NT2/D1 (cell line): ENCODE data around the gene GPR83.
"Not testable (repeated sequence)": the region's sequence is repeated elsewhere in the genome, so short reads cannot be mapped to it uniquely, and the experiment has no call there.

Experiments used
- DNase-seq: peaks from one replicate; pipeline ENCODE4 v3.0.0-alpha.2; 2011; ENCODE audit warnings: low read depth, low spot score
- H3K27me3 ChIP-seq: 2 replicates; pipeline ENCODE4 v1.6.0; 2011; ENCODE audit warnings: mild to moderate bottlenecking; ENCODE audit not compliant: insufficient read length, insufficient read depth
- H3K36me3 ChIP-seq: 2 replicates; pipeline ENCODE4 v1.6.1; 2011; ENCODE audit warnings: mild to moderate bottlenecking, low read length, mixed read lengths; ENCODE audit not compliant: insufficient read depth, insufficient read length
- H3K4me1 ChIP-seq: 2 replicates; pipeline ENCODE4 v1.5.1; 2011; ENCODE audit not compliant: insufficient read depth, insufficient read length
- H3K4me3 ChIP-seq: 2 replicates; pipeline ENCODE4 v1.5.1; 2011; ENCODE audit warnings: low read depth; ENCODE audit not compliant: insufficient read length
- H3K9ac ChIP-seq: 2 replicates; pipeline ENCODE4 v1.6.0; 2011; ENCODE audit warnings: low read depth; ENCODE audit not compliant: insufficient read length
- H3K9me3 ChIP-seq: 2 replicates; pipeline ENCODE4 v1.5.1; 2011; ENCODE audit warnings: mild to moderate bottlenecking, low read length; ENCODE audit not compliant: insufficient read depth
- SUZ12 ChIP-seq: IDR thresholded peaks from 2 replicates; pipeline ENCODE4 v1.6.1; 2011; ENCODE audit not compliant: insufficient read length, insufficient read depth; ENCODE audit errors: extremely low read depth
- YY1 ChIP-seq: IDR thresholded peaks from 2 replicates; pipeline ENCODE4 v1.6.1; 2011; ENCODE audit not compliant: insufficient read length, insufficient read depth
- ZNF274 ChIP-seq: IDR thresholded peaks from 2 replicates; pipeline ENCODE4 v1.6.1; 2011; ENCODE audit warnings: mild to moderate bottlenecking, low read depth, low read length

The GPR83 gene

GRCh38 chr11:94401773-94402265, 600 bp upstream of the GPR83 start:
- TF ChIP-seq SUZ12 (no peak), ZNF274 (no peak), YY1 (no peak)
- Histone ChIP-seq H3K9me3 (no peaks in the 10 kb centered on the region), H3K27me3 (peaks cover 40% of the 10 kb centered on the region), H3K4me1 (peaks cover 4% of the 10 kb centered on the region), H3K36me3 (no peaks in the 10 kb centered on the region), H3K9ac (peak overlapping the region; percentile 64), H3K4me3 (peak overlapping the region; percentile 53)
- no peak for DNase-seq

DNA sequence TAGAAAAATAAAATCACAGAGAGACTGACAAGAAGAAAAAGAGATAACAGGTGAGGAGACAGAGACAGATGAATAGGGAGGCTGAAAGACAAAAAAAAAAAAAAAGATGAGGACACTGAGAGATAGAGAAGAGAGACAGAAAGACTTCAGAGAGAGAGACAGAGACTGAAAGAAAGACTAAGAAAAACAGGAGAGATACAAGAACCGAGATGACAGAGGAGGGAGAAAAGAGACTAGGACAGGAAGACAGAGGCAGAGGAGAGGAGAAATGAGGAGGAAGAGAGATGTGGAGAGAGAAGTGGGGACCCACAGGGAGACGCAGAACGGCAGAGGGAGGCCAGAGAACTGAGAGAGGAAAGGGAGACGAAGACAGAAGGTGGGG, 771 bp downstream of the GPR83 start:
- no peak for DNase-seq
- Histone ChIP-seq H3K9ac (no peak overlapping the region), H3K27me3 (peaks cover 40% of the 10 kb centered on the region), H3K9me3 (no peaks in the 10 kb centered on the region), H3K36me3 (no peaks in the 10 kb centered on the region), H3K4me3 (peak overlapping the region; percentile 53), H3K4me1 (peaks cover 4% of the 10 kb centered on the region)
- TF ChIP-seq ZNF274 (no peak), SUZ12 (no peak), YY1 (no peak)

DNA sequence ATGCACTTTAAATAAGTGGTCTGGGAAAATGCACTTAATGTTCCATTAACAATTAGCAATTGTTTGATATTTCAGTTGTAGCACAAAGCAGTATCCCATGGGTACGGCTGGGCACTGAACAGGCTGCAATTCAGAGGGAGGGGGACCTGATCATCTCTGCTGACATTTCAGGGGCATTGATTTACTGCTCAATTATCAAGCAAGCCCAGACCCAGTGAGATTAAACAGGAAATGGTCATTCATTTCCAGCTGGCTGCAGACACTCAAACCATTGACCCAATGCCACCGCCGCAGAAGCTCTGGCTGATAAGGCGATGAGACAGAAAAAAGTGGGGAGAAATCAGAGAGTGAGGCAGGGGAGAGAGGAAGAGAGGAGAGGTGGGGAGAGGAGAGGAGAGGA, 1.2 kb downstream of the GPR83 start:
- DNase-seq: no peak
- Histone ChIP-seq H3K4me1 (peaks cover 4% of the 10 kb centered on the region), H3K27me3 (peaks cover 40% of the 10 kb centered on the region), H3K9ac (no peak overlapping the region), H3K9me3 (no peaks in the 10 kb centered on the region), H3K36me3 (no peaks in the 10 kb centered on the region), H3K4me3 (no peak overlapping the region)
- TF ChIP-seq SUZ12 (no peak), YY1 (no peak), ZNF274 (no peak)

DNA sequence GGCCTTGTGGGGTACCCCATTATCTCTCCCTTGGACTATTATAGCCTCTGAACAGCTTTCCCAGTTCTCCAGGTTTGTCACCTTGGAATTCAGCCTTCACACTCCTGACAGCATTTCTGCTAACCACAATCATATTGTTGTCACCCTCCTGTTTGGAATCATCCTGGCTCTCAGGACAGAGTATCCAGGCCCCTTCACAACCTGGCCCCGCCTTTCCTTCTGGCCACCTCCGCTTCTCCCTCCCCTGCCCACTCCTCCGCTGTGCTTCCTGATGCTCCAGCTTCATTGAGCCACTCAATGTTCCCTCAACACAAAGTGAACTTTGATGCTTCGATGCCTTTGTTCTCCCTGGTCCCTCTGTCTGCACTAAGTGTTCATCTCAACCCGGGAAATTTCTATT, 3.1 kb downstream of the GPR83 start:
- no peak for DNase-seq
- H3K4me3 ChIP-seq: no peak overlapping the region
- H3K4me1 ChIP-seq: peaks cover 4% of the 10 kb centered on the region
- no peak overlapping the region for H3K9ac ChIP-seq
- H3K9me3 ChIP-seq: no peaks in the 10 kb centered on the region
- H3K27me3 ChIP-seq: peaks cover 40% of the 10 kb centered on the region
- H3K36me3 ChIP-seq: no peaks in the 10 kb centered on the region
- TF ChIP-seq SUZ12: no peak
- TF ChIP-seq YY1: no peak
- TF ChIP-seq ZNF274: no peak

GRCh38 chr11:94396282-94396681, 4.9 kb downstream of the GPR83 start:
- H3K4me1 ChIP-seq: no peaks in the 10 kb centered on the region
- TF ChIP-seq YY1 (no peak), SUZ12 (no peak), ZNF274 (no peak)
- no peaks in the 10 kb centered on the region for H3K36me3 ChIP-seq
- no peaks in the 10 kb centered on the region for H3K9me3 ChIP-seq
- peaks cover 28% of the 10 kb centered on the region for H3K27me3 ChIP-seq
- no peak for DNase-seq
- no peak overlapping the region for H3K4me3 ChIP-seq
- H3K9ac ChIP-seq: no peak overlapping the region

- not testable (repeated sequence) for H3K36me3 ChIP-seq
These were observed 9.3 kb downstream of the GPR83 start for GRCh38 chr11:94391937-94392336.

GRCh38 chr11:94379613-94380012, 21.6 kb downstream of the GPR83 start:
- H3K27me3 ChIP-seq: no peaks in the 10 kb centered on the region
- DNase-seq: no peak
- H3K9ac ChIP-seq: no peak overlapping the region
- H3K36me3 ChIP-seq: no peaks in the 10 kb centered on the region
- H3K9me3 ChIP-seq: no peaks in the 10 kb centered on the region
- H3K4me1 ChIP-seq: no peaks in the 10 kb centered on the region
- TF ChIP-seq YY1 (no peak), ZNF274 (no peak)
- H3K4me3 ChIP-seq: no peak overlapping the region

More at GRCh38 chr11:94391937-94392336, 9.3 kb downstream of the GPR83 start:
- H3K27me3 ChIP-seq, H3K4me1 ChIP-seq, H3K4me3 ChIP-seq, H3K9ac ChIP-seq, H3K9me3 ChIP-seq, DNase-seq: not testable (repeated sequence)

DNA sequence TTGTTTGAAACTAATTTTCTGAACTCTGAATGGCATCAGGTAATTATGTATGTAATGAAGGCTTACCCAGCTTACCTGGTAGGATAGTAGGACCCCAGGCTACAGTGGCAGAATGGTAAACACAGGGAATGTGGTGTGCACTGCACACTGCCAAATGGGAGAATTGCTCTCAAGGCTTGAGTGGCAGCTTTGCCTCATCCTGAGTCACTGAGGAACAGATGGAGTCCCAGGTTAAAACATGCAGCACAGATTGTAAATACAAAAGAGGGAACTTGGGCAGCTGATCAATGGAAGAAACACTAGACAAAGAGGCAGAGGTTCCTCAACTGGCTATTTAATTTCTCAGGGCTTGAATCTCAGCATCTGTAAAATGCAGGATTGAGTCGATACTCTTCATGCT, 24.4 kb downstream of the GPR83 start:
- Histone ChIP-seq H3K36me3 (no peaks in the 10 kb centered on the region), H3K27me3 (no peaks in the 10 kb centered on the region), H3K9ac (no peak overlapping the region), H3K4me3 (no peak overlapping the region), H3K9me3 (no peaks in the 10 kb centered on the region), H3K4me1 (no peaks in the 10 kb centered on the region)
- DNase-seq: no peak
- TF ChIP-seq ZNF274 (no peak), SUZ12 (no peak), YY1 (no peak)

GRCh38 chr11:94370576-94370975, 30.6 kb downstream of the GPR83 start:
- H3K4me3 ChIP-seq, H3K9ac ChIP-seq, H3K4me1 ChIP-seq, H3K36me3 ChIP-seq, H3K9me3 ChIP-seq, DNase-seq, H3K27me3 ChIP-seq: not testable (repeated sequence)

DNA sequence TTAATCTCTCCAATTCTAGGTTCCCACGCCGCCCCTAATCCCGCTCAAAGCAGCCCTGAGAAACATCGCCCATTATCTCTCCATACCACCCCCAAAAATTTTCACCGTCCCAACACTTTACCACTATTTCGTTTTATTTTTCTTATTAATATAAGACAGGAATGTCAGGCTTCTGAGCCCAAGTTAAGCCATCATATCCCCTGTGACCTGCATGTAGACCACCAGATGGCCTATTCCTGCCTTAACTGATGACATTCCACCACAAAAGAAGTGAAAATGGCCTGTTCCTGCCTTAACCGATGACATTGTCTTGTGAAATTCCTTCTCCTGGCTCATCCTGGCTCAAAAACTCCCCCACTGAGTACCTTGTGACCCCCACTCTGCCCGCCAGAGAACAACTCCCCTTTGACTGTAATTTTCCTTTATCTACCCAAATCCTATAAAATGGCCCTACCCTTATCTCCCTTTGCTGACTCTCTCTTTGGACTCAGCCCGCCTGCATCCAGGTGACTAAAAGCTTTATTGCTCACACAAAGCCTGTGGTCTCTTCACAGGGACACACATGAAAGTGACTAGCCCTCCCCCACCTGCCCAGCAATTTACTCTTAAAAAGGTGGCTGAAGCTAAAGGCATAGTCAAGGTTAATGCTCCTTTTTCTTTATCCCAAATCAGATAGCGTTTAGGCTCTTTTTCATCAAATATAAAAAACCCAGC, 50.2 kb downstream of the GPR83 start:
- H3K9me3 ChIP-seq, DNase-seq, H3K4me1 ChIP-seq, H3K9ac ChIP-seq, H3K27me3 ChIP-seq, H3K4me3 ChIP-seq, H3K36me3 ChIP-seq: not testable (repeated sequence)

DNA sequence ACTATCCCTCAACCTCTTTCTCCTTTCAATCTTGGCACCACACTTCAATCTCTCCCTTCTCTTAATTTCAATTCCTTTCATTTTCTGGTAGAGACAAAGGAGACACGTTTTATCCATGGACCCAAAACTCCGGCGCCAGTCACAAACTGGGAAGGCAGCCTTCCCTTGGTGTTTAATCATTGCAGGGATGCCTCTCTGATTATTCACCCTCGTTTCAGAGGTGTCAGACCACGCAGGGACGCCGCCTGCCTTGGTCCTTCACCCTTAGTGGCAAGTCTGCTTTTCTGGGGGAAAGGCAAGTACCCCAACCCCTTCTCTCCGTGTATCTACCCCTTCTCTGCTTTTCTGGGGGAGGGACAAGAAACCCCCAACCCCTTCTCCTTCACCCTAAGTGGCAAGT, 54.9 kb downstream of the GPR83 start:
- not testable (repeated sequence) for H3K4me3 ChIP-seq, H3K36me3 ChIP-seq, H3K9ac ChIP-seq, H3K9me3 ChIP-seq, H3K4me1 ChIP-seq, H3K27me3 ChIP-seq, DNase-seq
